ENCODE data around the gene KIF26B. TPM values are rescaled to one million over a fixed set of nuclear protein-coding genes. Genes with fewer than 3 reads are reported as not detected.

KIF26B gene
- polyA plus RNA-seq, 1 of the 3 experiments (the other 2 are of a cell fraction), result 2.6 TPM

DNA sequence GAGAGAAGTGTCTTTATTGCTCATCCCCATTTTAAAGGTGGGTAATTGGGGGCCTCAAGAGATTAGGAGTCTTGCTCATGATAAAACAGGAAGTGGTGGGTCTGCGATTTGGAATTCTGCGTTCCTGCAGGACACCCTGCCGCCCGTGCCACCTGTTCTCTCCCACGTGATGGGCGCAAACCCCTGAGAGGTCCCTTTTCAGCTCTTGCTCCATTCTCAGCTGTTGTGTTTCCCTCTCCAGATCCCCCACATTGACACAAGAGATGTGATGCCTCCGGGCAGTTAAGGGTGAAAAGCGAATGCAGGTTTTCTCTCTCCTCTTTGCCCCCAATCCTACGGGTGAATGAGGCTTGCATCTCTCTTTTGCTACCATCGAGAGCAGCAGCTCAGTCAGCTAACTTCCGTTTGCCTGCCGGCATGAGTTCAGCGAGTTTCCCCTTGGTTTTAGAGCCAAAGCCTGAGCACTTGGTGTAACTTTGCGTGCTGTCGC lies 57.5 kb downstream of the KIF26B start:
- H4K20me1 ChIP-seq (ENCODE audit: insufficient read depth), result peaks cover 12% of the 10 kb centered on the region; the same call in 1 of the 2 replicates
- H3K4me3 ChIP-seq (ENCODE audit: low read depth in 2 of 2, low read length in 1 of 2), result no peak overlapping the region
- H3F3A ChIP-seq (replicated peaks; ENCODE audit: insufficient read depth), result no peaks in the 10 kb centered on the region
- DNase-seq, result no peak
- no peak overlapping the region for H3K9ac ChIP-seq
- H3K27me3 ChIP-seq (ENCODE audit: insufficient read depth), result no peaks in the 10 kb centered on the region
- no peaks in the 10 kb centered on the region for H3K9me3 ChIP-seq
- H3K9me2 ChIP-seq, result no peaks in the 10 kb centered on the region
- H3K4me2 ChIP-seq, result no peak overlapping the region
- WGBS (ENCODE audit: low lambda C conversion rate), result 92% methylated on average over 10 of the region's 15 CpGs
- TF ChIP-seq RXRA (IDR thresholded peaks at IDR 0.05; ENCODE audit: borderline replicate concordance, low read depth), result no peak
- CTCF ChIA-PET, result no interaction called here
- H3K27ac ChIP-seq (ENCODE audit: low read depth in 2 of 2, low read length in 1 of 2), result no peak overlapping the region; a peak in 1 of 4 replicates
- no peak overlapping the region for H2AFZ ChIP-seq (ENCODE audit: low read depth)
- H3K4me1 ChIP-seq (ENCODE audit: control insufficient read depth in 1 of 2, insufficient read depth in 2 of 2, low read depth in 1 of 2, low read length in 1 of 2), result peaks cover 0 to 39% of the 10 kb centered on the region in 2 experiments; a peak in 3 of 4 replicates
- POLR2A ChIA-PET, result interaction anchor here (0.6 kb wide), 1 partner anchor 783 kb away, joined by 3 read pairs; no protein-coding TSS in a partner anchor
- peaks cover 3% of the 10 kb centered on the region; the same call in 1 of the 2 replicates for H3K79me2 ChIP-seq (ENCODE audit: insufficient read depth)
- peaks cover 9 to 25% of the 10 kb centered on the region in 2 experiments for H3K36me3 ChIP-seq (replicated peaks in 1 of 2; ENCODE audit: control insufficient read depth in 1 of 2, insufficient read depth in 2 of 2, low read length in 1 of 2)

DNA sequence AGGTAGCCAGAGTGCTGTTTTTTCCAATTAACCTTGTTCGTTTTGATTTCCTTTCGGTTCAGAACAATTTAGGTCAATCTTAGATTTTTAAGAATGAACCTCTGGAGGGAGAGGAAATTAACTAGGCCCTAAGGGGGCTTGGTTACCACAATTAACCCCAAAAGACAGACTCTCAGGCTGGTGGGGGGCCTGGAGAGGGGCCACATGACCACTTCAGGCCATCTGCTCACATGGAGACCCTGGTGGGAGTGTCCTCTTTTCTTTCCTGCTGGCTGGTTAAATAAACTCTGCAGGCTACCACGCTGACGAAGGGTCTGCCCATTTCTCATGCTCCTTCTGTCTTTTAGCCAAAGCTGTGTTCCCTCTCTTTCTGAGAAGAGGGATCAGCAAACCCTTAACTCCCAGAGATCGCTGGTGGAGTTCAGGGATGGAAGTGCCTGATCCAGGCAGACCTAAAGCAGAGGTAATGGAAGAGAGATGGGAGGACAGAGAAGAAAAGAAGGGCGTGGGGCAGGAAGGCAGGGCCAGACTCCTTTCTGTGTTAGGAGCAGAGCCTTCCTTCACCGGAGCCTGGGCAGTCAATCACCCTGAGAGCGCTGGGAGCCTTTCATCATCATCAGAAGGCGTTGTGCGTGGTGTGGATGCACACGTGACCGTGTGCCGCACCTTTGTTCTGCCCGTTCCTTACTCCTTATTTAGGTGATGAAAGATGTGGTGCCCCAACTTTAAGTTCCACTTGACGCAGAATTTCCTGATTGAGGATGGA lies 58.5 kb downstream of the KIF26B start:
- Histone ChIP-seq H3K4me3 (ENCODE audit: low read depth in 2 of 2, low read length in 1 of 2) (no peak overlapping the region), H3K36me3 (replicated peaks in 1 of 2; ENCODE audit: control insufficient read depth in 1 of 2, insufficient read depth in 2 of 2, low read length in 1 of 2) (peaks cover 0 to 16% of the 10 kb centered on the region in 2 experiments), H2AFZ (ENCODE audit: low read depth) (no peak overlapping the region), H3K9ac (no peak overlapping the region), H3K79me2 (ENCODE audit: insufficient read depth) (peaks cover 3% of the 10 kb centered on the region; the same call in 1 of the 2 replicates), H3K9me2 (no peaks in the 10 kb centered on the region), H3K9me3 (no peaks in the 10 kb centered on the region), H3K27me3 (ENCODE audit: insufficient read depth) (no peaks in the 10 kb centered on the region), H3K4me2 (no peak overlapping the region), H3F3A (replicated peaks; ENCODE audit: insufficient read depth) (no peaks in the 10 kb centered on the region), H3K27ac (ENCODE audit: low read depth in 2 of 2, low read length in 1 of 2) (peak overlapping the region in 1 of 2 experiments; percentile 12; a peak in 1 of 4 replicates), H4K20me1 (ENCODE audit: insufficient read depth) (peaks cover 18% of the 10 kb centered on the region; the same call in 1 of the 2 replicates), H3K4me1 (ENCODE audit: control insufficient read depth in 1 of 2, insufficient read depth in 2 of 2, low read depth in 1 of 2, low read length in 1 of 2) (peaks cover 0 to 46% of the 10 kb centered on the region in 2 experiments; a peak in 3 of 4 replicates)
- 91% methylated on average over 13 of the region's 15 CpGs for WGBS (ENCODE audit: low lambda C conversion rate)
- ChIA-PET CTCF (no interaction called here), POLR2A (interaction anchor here (0.6 kb wide), 1 partner anchor 782 kb away, joined by 3 read pairs; no protein-coding TSS in a partner anchor)
- no peak for DNase-seq
- TF ChIP-seq, protein P1, sequence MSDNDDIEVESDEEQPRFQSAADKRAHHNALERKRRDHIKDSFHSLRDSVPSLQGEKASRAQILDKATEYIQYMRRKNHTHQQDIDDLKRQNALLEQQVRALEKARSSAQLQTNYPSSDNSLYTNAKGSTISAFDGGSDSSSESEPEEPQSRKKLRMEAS (IDR thresholded peaks at IDR 0.05; ENCODE audit: low read depth), result no peak
- no peak for TF ChIP-seq GATA2 (CRISPR knock-in tag; IDR thresholded peaks at IDR 0.05)
- TF ChIP-seq TEAD4 (IDR thresholded peaks at IDR 0.05; ENCODE audit: borderline replicate concordance, insufficient read depth), result no peak
- no peak for TF ChIP-seq TCF12 (IDR thresholded peaks at IDR 0.05)
- TF ChIP-seq SMC3 (IDR thresholded peaks at IDR 0.05; ENCODE audit: low read depth, low read length), result no peak
- TF ChIP-seq FOSL2 (IDR thresholded peaks at IDR 0.05; ENCODE audit: borderline replicate concordance, low read depth), result no peak
- no peak for TF ChIP-seq POLR2AphosphoS5 (IDR thresholded peaks at IDR 0.05; ENCODE audit: low read depth, low read length)
- TF ChIP-seq, protein P2, sequence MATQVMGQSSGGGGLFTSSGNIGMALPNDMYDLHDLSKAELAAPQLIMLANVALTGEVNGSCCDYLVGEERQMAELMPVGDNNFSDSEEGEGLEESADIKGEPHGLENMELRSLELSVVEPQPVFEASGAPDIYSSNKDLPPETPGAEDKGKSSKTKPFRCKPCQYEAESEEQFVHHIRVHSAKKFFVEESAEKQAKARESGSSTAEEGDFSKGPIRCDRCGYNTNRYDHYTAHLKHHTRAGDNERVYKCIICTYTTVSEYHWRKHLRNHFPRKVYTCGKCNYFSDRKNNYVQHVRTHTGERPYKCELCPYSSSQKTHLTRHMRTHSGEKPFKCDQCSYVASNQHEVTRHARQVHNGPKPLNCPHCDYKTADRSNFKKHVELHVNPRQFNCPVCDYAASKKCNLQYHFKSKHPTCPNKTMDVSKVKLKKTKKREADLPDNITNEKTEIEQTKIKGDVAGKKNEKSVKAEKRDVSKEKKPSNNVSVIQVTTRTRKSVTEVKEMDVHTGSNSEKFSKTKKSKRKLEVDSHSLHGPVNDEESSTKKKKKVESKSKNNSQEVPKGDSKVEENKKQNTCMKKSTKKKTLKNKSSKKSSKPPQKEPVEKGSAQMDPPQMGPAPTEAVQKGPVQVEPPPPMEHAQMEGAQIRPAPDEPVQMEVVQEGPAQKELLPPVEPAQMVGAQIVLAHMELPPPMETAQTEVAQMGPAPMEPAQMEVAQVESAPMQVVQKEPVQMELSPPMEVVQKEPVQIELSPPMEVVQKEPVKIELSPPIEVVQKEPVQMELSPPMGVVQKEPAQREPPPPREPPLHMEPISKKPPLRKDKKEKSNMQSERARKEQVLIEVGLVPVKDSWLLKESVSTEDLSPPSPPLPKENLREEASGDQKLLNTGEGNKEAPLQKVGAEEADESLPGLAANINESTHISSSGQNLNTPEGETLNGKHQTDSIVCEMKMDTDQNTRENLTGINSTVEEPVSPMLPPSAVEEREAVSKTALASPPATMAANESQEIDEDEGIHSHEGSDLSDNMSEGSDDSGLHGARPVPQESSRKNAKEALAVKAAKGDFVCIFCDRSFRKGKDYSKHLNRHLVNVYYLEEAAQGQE (IDR thresholded peaks at IDR 0.05; ENCODE audit: low read depth, low read length), result no peak
- no peak for TF ChIP-seq JUND (IDR thresholded peaks at IDR 0.05)
- TF ChIP-seq RAD21 (IDR thresholded peaks at IDR 0.05; ENCODE audit: low read length), result no peak
- no peak for TF ChIP-seq MXI1 (IDR thresholded peaks at IDR 0.05; ENCODE audit: low read depth, low read length)
- TF ChIP-seq RFX5 (IDR thresholded peaks at IDR 0.05; ENCODE audit: low read length), result no peak
- TF ChIP-seq, protein P3, sequence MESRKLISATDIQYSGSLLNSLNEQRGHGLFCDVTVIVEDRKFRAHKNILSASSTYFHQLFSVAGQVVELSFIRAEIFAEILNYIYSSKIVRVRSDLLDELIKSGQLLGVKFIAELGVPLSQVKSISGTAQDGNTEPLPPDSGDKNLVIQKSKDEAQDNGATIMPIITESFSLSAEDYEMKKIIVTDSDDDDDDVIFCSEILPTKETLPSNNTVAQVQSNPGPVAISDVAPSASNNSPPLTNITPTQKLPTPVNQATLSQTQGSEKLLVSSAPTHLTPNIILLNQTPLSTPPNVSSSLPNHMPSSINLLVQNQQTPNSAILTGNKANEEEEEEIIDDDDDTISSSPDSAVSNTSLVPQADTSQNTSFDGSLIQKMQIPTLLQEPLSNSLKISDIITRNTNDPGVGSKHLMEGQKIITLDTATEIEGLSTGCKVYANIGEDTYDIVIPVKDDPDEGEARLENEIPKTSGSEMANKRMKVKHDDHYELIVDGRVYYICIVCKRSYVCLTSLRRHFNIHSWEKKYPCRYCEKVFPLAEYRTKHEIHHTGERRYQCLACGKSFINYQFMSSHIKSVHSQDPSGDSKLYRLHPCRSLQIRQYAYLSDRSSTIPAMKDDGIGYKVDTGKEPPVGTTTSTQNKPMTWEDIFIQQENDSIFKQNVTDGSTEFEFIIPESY (IDR thresholded peaks at IDR 0.05; ENCODE audit: borderline replicate concordance, low read depth), result no peak
- no peak for TF ChIP-seq ELF1 (IDR thresholded peaks at IDR 0.05)

All from SK-N-SH (cell line).